Peyer's patch (tissue), 4 donors: Measurements from ENCODE around the gene FREM1. TPM values are rescaled to one million over a fixed set of nuclear protein-coding genes. Genes with fewer than 3 reads are reported as not detected.

Experiments used
- DNase-seq, 3 donors: peaks; one replicate each; pipeline ENCODE4 v3.0.0-alpha.2; 2017 to 2019
- H3K27ac ChIP-seq, 4 donors: fragments of 200-600 bp; sonication (generic); one replicate each; pipeline ENCODE4 v1.5.1; 2016 to 2019
- H3K27me3 ChIP-seq, 2 donors: fragments of 200-600 bp; sonication (generic); one replicate each; pipeline ENCODE4 v1.5.1; 2019
- H3K36me3 ChIP-seq, 3 donors: fragments of 200-600 bp; sonication (generic); one replicate each; pipeline ENCODE4 v1.5.1; 2016 to 2019
- H3K4me1 ChIP-seq, 4 donors: fragments of 200-600 bp; sonication (generic); one replicate each; pipeline ENCODE4 v1.5.1; 2016 to 2019
- H3K4me3 ChIP-seq, 4 donors: fragments of 200-600 bp; sonication (generic); 1 replicate in 3 of 4; 2 replicates in 1 of 4; pipeline ENCODE4 v1.5.1; 2016 to 2019; ENCODE audit warnings: mild to moderate bottlenecking in 1 of 4
- H3K9me3 ChIP-seq, 4 donors: fragments of 200-600 bp; sonication (generic); one replicate each; pipeline ENCODE4 v1.5.1; 2016 to 2019; ENCODE audit warnings: mild to moderate bottlenecking in 1 of 4
- POLR2A ChIP-seq, 2 donors: fragments of 450-650 bp; IDR thresholded peaks; one replicate each; pipeline ENCODE4 v1.5.1; 2017; ENCODE audit warnings: antibody characterized with exemption in 2 of 2, mild to moderate bottlenecking in 2 of 2, moderate library complexity in 2 of 2
- total RNA-seq, 4 donors: library from RNA; depleted of rRNA; stranded (reverse); fragments of >200 nt; gene quantifications; one replicate each; pipeline ENCODE4 v1.1.0, GENCODE V29; 2016
- TF ChIP-seq, protein P1 (sequence below), 6 experiments: fragments of 450-650 bp in 4 of 6; fragments of 200-600 bp in 2 of 6; sonication (generic) in 1 of 6; IDR thresholded peaks; one replicate each; pipeline ENCODE4 v1.5.1; 2017 to 2019; ENCODE audit warnings: antibody characterized with exemption in 6 of 6, mild to moderate bottlenecking in 3 of 6, moderate library complexity in 1 of 6

The FREM1 gene
- total RNA-seq, 4 donors from 2014 or later = 31.4 to 108 (median 54.0) TPM

GRCh38 chr9:14909181-14909580, 1.0 kb downstream of the FREM1 start:
- Histone ChIP-seq H3K4me1 (peaks cover 0 to 6% (median 0%) of the 10 kb centered on the region in 4 donors), H3K9me3 (no peaks in the 10 kb centered on the region), H3K27me3 (no peaks in the 10 kb centered on the region), H3K27ac (peak overlapping the region in 3 of 4 donors; percentile 33 to 57 (median 55)), H3K4me3 (peak overlapping the region in 3 of 4 donors; percentile 12 to 48 (median 47)), H3K36me3 (no peaks in the 10 kb centered on the region)
- DNase-seq = no peak
- TF ChIP-seq POLR2A (IDR thresholded peaks at IDR 0.05) = no peak
- TF ChIP-seq, protein P1, sequence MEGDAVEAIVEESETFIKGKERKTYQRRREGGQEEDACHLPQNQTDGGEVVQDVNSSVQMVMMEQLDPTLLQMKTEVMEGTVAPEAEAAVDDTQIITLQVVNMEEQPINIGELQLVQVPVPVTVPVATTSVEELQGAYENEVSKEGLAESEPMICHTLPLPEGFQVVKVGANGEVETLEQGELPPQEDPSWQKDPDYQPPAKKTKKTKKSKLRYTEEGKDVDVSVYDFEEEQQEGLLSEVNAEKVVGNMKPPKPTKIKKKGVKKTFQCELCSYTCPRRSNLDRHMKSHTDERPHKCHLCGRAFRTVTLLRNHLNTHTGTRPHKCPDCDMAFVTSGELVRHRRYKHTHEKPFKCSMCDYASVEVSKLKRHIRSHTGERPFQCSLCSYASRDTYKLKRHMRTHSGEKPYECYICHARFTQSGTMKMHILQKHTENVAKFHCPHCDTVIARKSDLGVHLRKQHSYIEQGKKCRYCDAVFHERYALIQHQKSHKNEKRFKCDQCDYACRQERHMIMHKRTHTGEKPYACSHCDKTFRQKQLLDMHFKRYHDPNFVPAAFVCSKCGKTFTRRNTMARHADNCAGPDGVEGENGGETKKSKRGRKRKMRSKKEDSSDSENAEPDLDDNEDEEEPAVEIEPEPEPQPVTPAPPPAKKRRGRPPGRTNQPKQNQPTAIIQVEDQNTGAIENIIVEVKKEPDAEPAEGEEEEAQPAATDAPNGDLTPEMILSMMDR (IDR thresholded peaks at IDR 0.05) = no peak

GRCh38 chr9:14908295-14909180, 1.7 kb downstream of the FREM1 start:
- Histone ChIP-seq H3K27me3 (no peaks in the 10 kb centered on the region), H3K9me3 (no peaks in the 10 kb centered on the region), H3K4me1 (peaks cover 0 to 6% (median 0%) of the 10 kb centered on the region in 4 donors), H3K36me3 (no peaks in the 10 kb centered on the region), H3K27ac (peak overlapping the region in 3 of 4 donors; percentile 33 to 57 (median 55)), H3K4me3 (peak overlapping the region in 2 of 4 donors; percentile 47 to 48)
- no peak for TF ChIP-seq POLR2A (IDR thresholded peaks at IDR 0.05)
- TF ChIP-seq, protein P1 (IDR thresholded peaks at IDR 0.05) = no peak
- DNase-seq = no peak

GRCh38 chr9:14907696-14908095, 2.5 kb downstream of the FREM1 start:
- Histone ChIP-seq H3K36me3 (no peaks in the 10 kb centered on the region), H3K27ac (peak overlapping the region in 2 of 4 donors; percentile 55 to 57), H3K4me1 (peaks cover 0 to 6% (median 0%) of the 10 kb centered on the region in 4 donors), H3K9me3 (no peaks in the 10 kb centered on the region), H3K27me3 (no peaks in the 10 kb centered on the region), H3K4me3 (peak overlapping the region in 2 of 4 donors; percentile 47 to 48)
- DNase-seq = no peak
- TF ChIP-seq, protein P1 (IDR thresholded peaks at IDR 0.05) = no peak
- no peak for TF ChIP-seq POLR2A (IDR thresholded peaks at IDR 0.05)

DNA sequence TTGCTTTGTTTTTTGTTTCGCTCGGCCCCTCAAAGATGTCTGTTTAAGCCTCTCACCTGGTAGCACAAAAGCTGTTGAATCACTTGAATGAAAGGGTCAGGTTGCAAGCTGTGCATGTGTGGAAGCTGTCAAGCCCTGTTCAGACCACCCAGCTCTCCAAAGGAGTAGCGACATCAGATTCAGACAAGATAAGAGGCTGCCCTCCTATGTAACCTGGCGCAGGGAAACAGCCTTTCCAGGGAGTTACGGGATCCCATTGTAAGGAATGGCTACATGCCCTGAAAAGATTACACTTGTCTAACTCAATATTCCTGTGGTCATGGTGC, 2.9 kb downstream of the FREM1 start:
- Histone ChIP-seq H3K4me3 (peak overlapping the region in 2 of 4 donors; percentile 47 to 48), H3K9me3 (no peaks in the 10 kb centered on the region), H3K4me1 (peaks cover 0 to 6% (median 0%) of the 10 kb centered on the region in 4 donors), H3K27ac (peak overlapping the region in 2 of 4 donors; percentile 55 to 56), H3K36me3 (no peaks in the 10 kb centered on the region), H3K27me3 (no peaks in the 10 kb centered on the region)
- TF ChIP-seq POLR2A (IDR thresholded peaks at IDR 0.05) = no peak
- TF ChIP-seq, protein P1 (IDR thresholded peaks at IDR 0.05) = no peak
- DNase-seq = no peak

GRCh38 chr9:14906644-14907359, 3.4 kb downstream of the FREM1 start:
- H3K27ac ChIP-seq = peak overlapping the region in 2 of 4 donors; percentile 55 to 56
- TF ChIP-seq POLR2A (IDR thresholded peaks at IDR 0.05) = no peak
- TF ChIP-seq, protein P1 (IDR thresholded peaks at IDR 0.05) = no peak
- H3K4me3 ChIP-seq = peak overlapping the region in 2 of 4 donors; percentile 47 to 48
- no peaks in the 10 kb centered on the region for H3K9me3 ChIP-seq
- H3K27me3 ChIP-seq = no peaks in the 10 kb centered on the region
- DNase-seq = no peak
- peaks cover 0 to 6% (median 0%) of the 10 kb centered on the region in 4 donors for H3K4me1 ChIP-seq
- no peaks in the 10 kb centered on the region for H3K36me3 ChIP-seq
